HEK293 (cell line): ENCODE data around the gene KIRREL1.

ENCODE experiments used
- MYNN ChIP-seq: fragments of 450-650 bp; formaldehyde crosslinking; IDR thresholded peaks from 2 replicates; pipeline ENCODE4 v1.5.1; 2016; ENCODE audit warnings: missing biosample characterization, missing genetic modification characterization, borderline replicate concordance
- TRIM28 ChIP-seq: IDR thresholded peaks from 2 replicates; pipeline ENCODE4 v1.6.1; 2011; ENCODE audit warnings: low read length, control low read depth, borderline replicate concordance
- ZNF121 ChIP-seq: fragments of 450-650 bp; formaldehyde crosslinking; IDR thresholded peaks from 2 replicates; pipeline ENCODE4 v1.5.1; 2016; ENCODE audit warnings: missing biosample characterization, missing genetic modification characterization
- ZNF184 ChIP-seq: fragments of 450-650 bp; IDR thresholded peaks from 2 replicates; pipeline ENCODE4 v1.5.1; 2018; ENCODE audit warnings: missing biosample characterization, mild to moderate bottlenecking, missing genetic modification characterization
- ZNF2 ChIP-seq: fragments of 450-650 bp; formaldehyde crosslinking; IDR thresholded peaks from 2 replicates; pipeline ENCODE4 v1.5.1; 2016; ENCODE audit warnings: missing biosample characterization, missing genetic modification characterization
- ZNF391 ChIP-seq: fragments of 450-650 bp; formaldehyde crosslinking; IDR thresholded peaks from 2 replicates; pipeline ENCODE4 v1.5.1; 2016; ENCODE audit warnings: low read depth, missing biosample characterization, missing genetic modification characterization, borderline replicate concordance
- ZNF76 ChIP-seq: fragments of 450-650 bp; formaldehyde crosslinking; IDR thresholded peaks from 2 replicates; pipeline ENCODE4; 2016; ENCODE audit warnings: low read depth, missing biosample characterization, missing genetic modification characterization, borderline replicate concordance
- ZNF830 ChIP-seq: fragments of 450-650 bp; IDR thresholded peaks from 2 replicates; pipeline ENCODE4 v1.5.0; 2018; ENCODE audit warnings: missing biosample characterization, missing genetic modification characterization, low read depth, mild to moderate bottlenecking, moderate library complexity
- TF ChIP-seq, protein P1 (sequence below): fragments of 450-650 bp; formaldehyde crosslinking; IDR thresholded peaks from 2 replicates; pipeline ENCODE4 v1.5.1; 2016; ENCODE audit warnings: missing biosample characterization, missing genetic modification characterization
- TF ChIP-seq, protein P2 (sequence below): fragments of 450-650 bp; formaldehyde crosslinking; IDR thresholded peaks from 2 replicates; pipeline ENCODE4 v1.5.1; 2016; ENCODE audit warnings: missing biosample characterization, missing genetic modification characterization
- TF ChIP-seq, protein P3 (sequence below): fragments of 450-650 bp; formaldehyde crosslinking; IDR thresholded peaks from 2 replicates; pipeline ENCODE4 v1.5.1; 2016; ENCODE audit warnings: missing biosample characterization, missing genetic modification characterization
- TF ChIP-seq, protein P4 (sequence below): fragments of 450-650 bp; formaldehyde crosslinking; IDR thresholded peaks from 2 replicates; pipeline ENCODE4 v1.5.1; 2016; ENCODE audit warnings: missing biosample characterization, missing genetic modification characterization

DNA sequence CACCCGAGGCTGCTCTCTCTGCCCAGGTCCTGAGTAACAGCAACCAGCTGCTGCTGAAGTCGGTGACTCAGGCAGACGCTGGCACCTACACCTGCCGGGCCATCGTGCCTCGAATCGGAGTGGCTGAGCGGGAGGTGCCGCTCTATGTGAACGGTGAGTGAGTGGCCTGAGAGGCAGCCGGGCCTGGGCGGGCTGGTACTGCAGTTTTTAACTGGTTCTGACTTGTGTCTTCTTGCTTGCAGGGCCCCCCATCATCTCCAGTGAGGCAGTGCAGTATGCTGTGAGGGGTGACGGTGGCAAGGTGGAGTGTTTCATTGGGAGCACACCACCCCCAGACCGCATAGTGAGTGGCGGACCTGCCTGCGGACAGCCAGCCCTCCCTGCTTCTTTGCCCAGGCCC lies 96.0 kb downstream of the KIRREL1 start:
- TF ChIP-seq, protein P1, sequence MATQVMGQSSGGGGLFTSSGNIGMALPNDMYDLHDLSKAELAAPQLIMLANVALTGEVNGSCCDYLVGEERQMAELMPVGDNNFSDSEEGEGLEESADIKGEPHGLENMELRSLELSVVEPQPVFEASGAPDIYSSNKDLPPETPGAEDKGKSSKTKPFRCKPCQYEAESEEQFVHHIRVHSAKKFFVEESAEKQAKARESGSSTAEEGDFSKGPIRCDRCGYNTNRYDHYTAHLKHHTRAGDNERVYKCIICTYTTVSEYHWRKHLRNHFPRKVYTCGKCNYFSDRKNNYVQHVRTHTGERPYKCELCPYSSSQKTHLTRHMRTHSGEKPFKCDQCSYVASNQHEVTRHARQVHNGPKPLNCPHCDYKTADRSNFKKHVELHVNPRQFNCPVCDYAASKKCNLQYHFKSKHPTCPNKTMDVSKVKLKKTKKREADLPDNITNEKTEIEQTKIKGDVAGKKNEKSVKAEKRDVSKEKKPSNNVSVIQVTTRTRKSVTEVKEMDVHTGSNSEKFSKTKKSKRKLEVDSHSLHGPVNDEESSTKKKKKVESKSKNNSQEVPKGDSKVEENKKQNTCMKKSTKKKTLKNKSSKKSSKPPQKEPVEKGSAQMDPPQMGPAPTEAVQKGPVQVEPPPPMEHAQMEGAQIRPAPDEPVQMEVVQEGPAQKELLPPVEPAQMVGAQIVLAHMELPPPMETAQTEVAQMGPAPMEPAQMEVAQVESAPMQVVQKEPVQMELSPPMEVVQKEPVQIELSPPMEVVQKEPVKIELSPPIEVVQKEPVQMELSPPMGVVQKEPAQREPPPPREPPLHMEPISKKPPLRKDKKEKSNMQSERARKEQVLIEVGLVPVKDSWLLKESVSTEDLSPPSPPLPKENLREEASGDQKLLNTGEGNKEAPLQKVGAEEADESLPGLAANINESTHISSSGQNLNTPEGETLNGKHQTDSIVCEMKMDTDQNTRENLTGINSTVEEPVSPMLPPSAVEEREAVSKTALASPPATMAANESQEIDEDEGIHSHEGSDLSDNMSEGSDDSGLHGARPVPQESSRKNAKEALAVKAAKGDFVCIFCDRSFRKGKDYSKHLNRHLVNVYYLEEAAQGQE (tag by site-specific recombination) = no peak
- TF ChIP-seq, protein P2, sequence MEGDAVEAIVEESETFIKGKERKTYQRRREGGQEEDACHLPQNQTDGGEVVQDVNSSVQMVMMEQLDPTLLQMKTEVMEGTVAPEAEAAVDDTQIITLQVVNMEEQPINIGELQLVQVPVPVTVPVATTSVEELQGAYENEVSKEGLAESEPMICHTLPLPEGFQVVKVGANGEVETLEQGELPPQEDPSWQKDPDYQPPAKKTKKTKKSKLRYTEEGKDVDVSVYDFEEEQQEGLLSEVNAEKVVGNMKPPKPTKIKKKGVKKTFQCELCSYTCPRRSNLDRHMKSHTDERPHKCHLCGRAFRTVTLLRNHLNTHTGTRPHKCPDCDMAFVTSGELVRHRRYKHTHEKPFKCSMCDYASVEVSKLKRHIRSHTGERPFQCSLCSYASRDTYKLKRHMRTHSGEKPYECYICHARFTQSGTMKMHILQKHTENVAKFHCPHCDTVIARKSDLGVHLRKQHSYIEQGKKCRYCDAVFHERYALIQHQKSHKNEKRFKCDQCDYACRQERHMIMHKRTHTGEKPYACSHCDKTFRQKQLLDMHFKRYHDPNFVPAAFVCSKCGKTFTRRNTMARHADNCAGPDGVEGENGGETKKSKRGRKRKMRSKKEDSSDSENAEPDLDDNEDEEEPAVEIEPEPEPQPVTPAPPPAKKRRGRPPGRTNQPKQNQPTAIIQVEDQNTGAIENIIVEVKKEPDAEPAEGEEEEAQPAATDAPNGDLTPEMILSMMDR (tag by site-specific recombination) = no peak
- TF ChIP-seq ZNF184 (no peak), TRIM28 (no peak), MYNN (tag by site-specific recombination) (no peak), ZNF121 (no peak), ZNF2 (tag by site-specific recombination) (no peak), ZNF76 (tag by site-specific recombination) (no peak), ZNF830 (no peak), ZNF391 (tag by site-specific recombination) (no peak)
- TF ChIP-seq, protein P3, sequence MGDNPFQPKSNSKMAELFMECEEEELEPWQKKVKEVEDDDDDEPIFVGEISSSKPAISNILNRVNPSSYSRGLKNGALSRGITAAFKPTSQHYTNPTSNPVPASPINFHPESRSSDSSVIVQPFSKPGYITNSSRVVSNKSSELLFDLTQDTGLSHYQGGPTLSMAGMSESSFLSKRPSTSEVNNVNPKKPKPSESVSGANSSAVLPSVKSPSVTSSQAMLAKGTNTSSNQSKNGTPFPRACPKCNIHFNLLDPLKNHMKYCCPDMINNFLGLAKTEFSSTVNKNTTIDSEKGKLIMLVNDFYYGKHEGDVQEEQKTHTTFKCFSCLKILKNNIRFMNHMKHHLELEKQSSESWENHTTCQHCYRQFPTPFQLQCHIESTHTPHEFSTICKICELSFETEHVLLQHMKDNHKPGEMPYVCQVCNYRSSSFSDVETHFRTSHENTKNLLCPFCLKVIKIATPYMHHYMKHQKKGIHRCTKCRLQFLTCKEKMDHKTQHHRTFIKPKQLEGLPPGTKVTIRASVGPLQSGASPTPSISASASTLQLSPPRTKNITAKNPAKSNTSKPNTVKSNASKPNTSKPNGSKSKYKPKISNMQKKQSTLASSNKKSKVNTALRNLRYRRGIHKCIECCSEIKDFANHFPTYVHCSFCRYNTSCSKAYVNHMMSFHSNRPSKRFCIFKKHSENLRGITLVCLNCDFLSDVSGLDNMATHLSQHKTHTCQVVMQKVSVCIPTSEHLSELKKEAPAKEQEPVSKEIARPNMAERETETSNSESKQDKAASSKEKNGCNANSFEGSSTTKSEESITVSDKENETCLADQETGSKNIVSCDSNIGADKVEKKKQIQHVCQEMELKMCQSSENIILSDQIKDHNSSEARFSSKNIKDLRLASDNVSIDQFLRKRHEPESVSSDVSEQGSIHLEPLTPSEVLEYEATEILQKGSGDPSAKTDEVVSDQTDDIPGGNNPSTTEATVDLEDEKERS (tag by site-specific recombination) = no peak
- TF ChIP-seq, protein P4, sequence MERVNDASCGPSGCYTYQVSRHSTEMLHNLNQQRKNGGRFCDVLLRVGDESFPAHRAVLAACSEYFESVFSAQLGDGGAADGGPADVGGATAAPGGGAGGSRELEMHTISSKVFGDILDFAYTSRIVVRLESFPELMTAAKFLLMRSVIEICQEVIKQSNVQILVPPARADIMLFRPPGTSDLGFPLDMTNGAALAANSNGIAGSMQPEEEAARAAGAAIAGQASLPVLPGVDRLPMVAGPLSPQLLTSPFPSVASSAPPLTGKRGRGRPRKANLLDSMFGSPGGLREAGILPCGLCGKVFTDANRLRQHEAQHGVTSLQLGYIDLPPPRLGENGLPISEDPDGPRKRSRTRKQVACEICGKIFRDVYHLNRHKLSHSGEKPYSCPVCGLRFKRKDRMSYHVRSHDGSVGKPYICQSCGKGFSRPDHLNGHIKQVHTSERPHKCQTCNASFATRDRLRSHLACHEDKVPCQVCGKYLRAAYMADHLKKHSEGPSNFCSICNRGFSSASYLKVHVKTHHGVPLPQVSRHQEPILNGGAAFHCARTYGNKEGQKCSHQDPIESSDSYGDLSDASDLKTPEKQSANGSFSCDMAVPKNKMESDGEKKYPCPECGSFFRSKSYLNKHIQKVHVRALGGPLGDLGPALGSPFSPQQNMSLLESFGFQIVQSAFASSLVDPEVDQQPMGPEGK (tag by site-specific recombination) = no peak
